OCI-LY7 (cell line): ENCODE data around the gene PRR27. TPM values are rescaled to one million over a fixed set of nuclear protein-coding genes. Genes with fewer than 3 reads are reported as not detected.

Experiments
- BruUV-seq: library from RNA; stranded (reverse); fragments of 400-500 nt; replicated peaks from 2 replicates; lab custom pipeline; 2021; lab: Mats Ljungman, UMichigan
- CTCF ChIA-PET: fragments of 300-600 bp; sonication (Branson Sonifier 250); formaldehyde crosslinking; loops from one replicate; lab custom pipeline; 2022; ENCODE audit warnings: antibody characterized with exemption; ENCODE audit not compliant: unreplicated experiment; lab: Charles Lee
- POLR2A ChIA-PET: fragments of 300-600 bp; sonication (Branson Sonifier 250); formaldehyde crosslinking; loops from one replicate; lab custom pipeline; 2022; ENCODE audit warnings: antibody characterized with exemption; lab: Charles Lee
- DNase-seq: peaks from one replicate; pipeline ENCODE4 v3.0.0-alpha.2; 2015; ENCODE audit warnings: low spot score
- H2AFZ ChIP-seq: fragments of 200-600 bp; sonication (generic), shearing (Covaris generic); 2 replicates; pipeline ENCODE4 v1.6.1; 2014; ENCODE audit warnings: mild to moderate bottlenecking, antibody characterized with exemption, low read length, moderate library complexity
- H3K27ac ChIP-seq: fragments of 200-600 bp; sonication (generic); 2 replicates; pipeline ENCODE4 v1.5.1; 2014; ENCODE audit warnings: mixed run types, low read depth, mild to moderate bottlenecking, moderate library complexity, low read length, inconsistent platforms; ENCODE audit not compliant: poor library complexity, severe bottlenecking
- H3K36me3 ChIP-seq: fragments of 200-600 bp; sonication (generic); 2 replicates; pipeline ENCODE4 v1.6.1; 2014; ENCODE audit warnings: mild to moderate bottlenecking, antibody characterized with exemption, low read length, moderate library complexity, mixed read lengths; ENCODE audit not compliant: insufficient read depth
- H3K4me1 ChIP-seq: fragments of 200-600 bp; sonication (generic); 2 replicates; pipeline ENCODE4 v1.5.1; 2014; ENCODE audit warnings: mild to moderate bottlenecking, low read length; ENCODE audit not compliant: insufficient read depth, poor library complexity, severe bottlenecking
- H3K4me2 ChIP-seq: fragments of 200-600 bp; sonication (generic); 2 replicates; pipeline ENCODE4 v1.6.1; 2014; ENCODE audit warnings: mild to moderate bottlenecking, low read length
- H3K4me3 ChIP-seq: fragments of 200-600 bp; sonication (generic); 2 replicates; pipeline ENCODE4 v1.5.1; 2014; ENCODE audit warnings: mild to moderate bottlenecking, low read depth, low read length; ENCODE audit not compliant: poor library complexity, severe bottlenecking
- H3K79me2 ChIP-seq: fragments of 200-600 bp; sonication (generic); 2 replicates; pipeline ENCODE4 v1.6.1; 2016; ENCODE audit warnings: low read depth, mild to moderate bottlenecking, low read length, moderate library complexity, mixed read lengths; ENCODE audit not compliant: insufficient read depth
- H3K9me2 ChIP-seq: fragments of 200-600 bp; sonication (generic); 2 replicates; pipeline ENCODE4 v1.6.1; 2016; ENCODE audit warnings: mild to moderate bottlenecking, low read length, mixed read lengths; ENCODE audit not compliant: insufficient read depth
- H3K9me3 ChIP-seq: fragments of 200-600 bp; sonication (generic); 2 replicates; pipeline ENCODE4 v1.6.1; 2014; ENCODE audit warnings: mild to moderate bottlenecking, mixed run types, low read length, mixed read lengths
- H4K20me1 ChIP-seq: fragments of 200-600 bp; sonication (generic); 2 replicates; pipeline ENCODE4 v1.6.1; 2014; ENCODE audit warnings: mild to moderate bottlenecking, antibody characterized with exemption, low read length, moderate library complexity, mixed read lengths; ENCODE audit not compliant: insufficient read depth
- CTCF ChIP-seq: fragments of 200-600 bp; sonication (generic); conservative IDR thresholded peaks from 2 replicates; pipeline ENCODE4 v1.5.1; 2014; ENCODE audit warnings: mild to moderate bottlenecking, antibody characterized with exemption, low read length, moderate library complexity, mixed read lengths
- EZH2phosphoT487 ChIP-seq: fragments of 200-600 bp; sonication (generic); IDR thresholded peaks from 2 replicates; pipeline ENCODE4 v1.6.1; 2018; ENCODE audit warnings: low read depth, borderline replicate concordance, mild to moderate bottlenecking, mixed run types, antibody characterized with exemption, low read length, moderate library complexity, mixed read lengths
- intact Hi-C: fragments of 100-400 bp; cut with micrococcal nuclease; formaldehyde crosslinking; loops from one replicate; pipeline ENCODE4 v1.10.0; 2022; ENCODE audit not compliant: unreplicated experiment
- total RNA-seq, 2 experiments: library from RNA; depleted of rRNA in 1 of 2; stranded (reverse); fragments of >200 nt in 1 of 2; shearing (Covaris generic) in 1 of 2; gene quantifications; 2 replicates each; pipeline ENCODE4 v1.2.3, GENCODE V29; 2014 to 2022

The PRR27 gene
- total RNA-seq, 2 experiments from 2014 or later, result not detected

GRCh38 chr4:70179811-70180210, 25.8 kb downstream of the PRR27 start:
- Histone ChIP-seq H3K27ac (no peak overlapping the region), H3K4me1 (no peaks in the 10 kb centered on the region), H3K4me3 (no peak overlapping the region), H3K36me3 (no peaks in the 10 kb centered on the region), H3K79me2 (no peaks in the 10 kb centered on the region), H2AFZ (no peak overlapping the region), H3K9me2 (no peaks in the 10 kb centered on the region), H3K4me2 (no peak overlapping the region), H4K20me1 (no peaks in the 10 kb centered on the region), H3K9me3 (no peaks in the 10 kb centered on the region)
- DNase-seq, result no peak
- intact Hi-C loops, result loop anchor here (5.0 kb wide), 1 partner anchor 493 kb away; no protein-coding TSS in a partner anchor
- no TSS peak for BruUV-seq
- TF ChIP-seq CTCF (no peak), EZH2phosphoT487 (no peak)
- ChIA-PET POLR2A (interaction anchor here (0.6 kb wide), 1 partner anchor 32 kb away, joined by 3 read pairs; no protein-coding TSS in a partner anchor), CTCF (no interaction called here)

- ChIA-PET POLR2A (interaction anchor here (0.5 kb wide), 1 partner anchor 23 kb away, joined by 3 read pairs; no protein-coding TSS in a partner anchor), CTCF (interaction anchor here (0.6 kb wide), 1 partner anchor 1306 kb away, joined by 4 read pairs; no protein-coding TSS in a partner anchor)
- Histone ChIP-seq H2AFZ (no peak overlapping the region), H3K4me1 (no peaks in the 10 kb centered on the region), H3K27ac (no peak overlapping the region), H3K4me3 (no peak overlapping the region), H4K20me1 (no peaks in the 10 kb centered on the region), H3K79me2 (no peaks in the 10 kb centered on the region), H3K36me3 (no peaks in the 10 kb centered on the region), H3K4me2 (no peak overlapping the region), H3K9me2 (no peaks in the 10 kb centered on the region), H3K9me3 (no peaks in the 10 kb centered on the region)
- intact Hi-C loops, result loop anchor here (5.0 kb wide), 1 partner anchor 495 kb away; no protein-coding TSS in a partner anchor
- no TSS peak for BruUV-seq
- DNase-seq, result no peak
- no peak for TF ChIP-seq EZH2phosphoT487
- TF ChIP-seq CTCF, result no peak
Observed at GRCh38 chr4:70181864-70182263, 27.8 kb downstream of the PRR27 start.

DNA sequence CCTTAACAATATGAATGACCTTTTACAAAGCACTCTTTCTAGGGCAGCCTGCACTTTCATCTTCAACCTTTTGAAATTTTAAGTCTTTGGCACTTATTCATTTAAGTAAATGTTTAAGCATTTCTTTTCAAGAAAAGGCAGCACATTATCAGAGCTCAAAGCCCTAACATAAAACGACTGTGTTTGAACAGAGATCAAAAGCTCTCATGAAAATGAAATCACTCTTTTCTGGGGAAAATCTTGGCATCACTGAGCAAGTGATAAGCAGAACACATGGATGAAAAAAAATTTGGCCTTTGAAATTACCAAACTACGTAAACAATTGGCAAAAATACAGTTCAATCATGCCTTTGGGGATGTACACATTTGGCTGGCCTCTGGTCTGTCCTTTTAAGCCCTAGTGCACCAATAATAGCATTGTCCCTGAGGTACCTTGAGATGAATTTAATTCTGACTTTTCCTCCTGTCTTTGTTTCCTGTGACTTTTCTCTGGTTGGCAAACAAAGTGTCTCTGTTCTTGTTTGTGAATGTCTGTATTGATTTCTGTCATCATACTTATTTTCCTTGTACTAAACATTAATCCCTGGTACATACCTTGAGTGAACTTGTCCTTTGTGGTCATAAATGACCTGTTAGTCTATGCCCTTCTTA, 28.6 kb downstream of the PRR27 start:
- DNase-seq, result no peak
- Histone ChIP-seq H3K79me2 (no peaks in the 10 kb centered on the region), H3K4me3 (no peak overlapping the region), H2AFZ (no peak overlapping the region), H3K36me3 (no peaks in the 10 kb centered on the region), H3K4me1 (no peaks in the 10 kb centered on the region), H3K27ac (no peak overlapping the region), H4K20me1 (no peaks in the 10 kb centered on the region), H3K9me3 (no peaks in the 10 kb centered on the region), H3K4me2 (no peak overlapping the region), H3K9me2 (no peaks in the 10 kb centered on the region)
- ChIA-PET CTCF (interaction anchor here (0.6 to 1.0 kb wide), 2 partner anchors 87 to 1305 kb away, joined by 3 to 4 read pairs; no protein-coding TSS in a partner anchor), POLR2A (interaction anchor here (0.5 kb wide), 1 partner anchor 24 kb away, joined by 3 read pairs; no protein-coding TSS in a partner anchor)
- intact Hi-C loops, result loop anchor here (5.0 kb wide), 1 partner anchor 495 kb away; no protein-coding TSS in a partner anchor
- BruUV-seq, result no TSS peak
- TF ChIP-seq CTCF (no peak), EZH2phosphoT487 (no peak)
